ENCODE data around the gene PRSS36.
"Not testable (repeated sequence)": the region's sequence is repeated elsewhere in the genome, so short reads cannot be mapped to it uniquely, and the experiment has no call there.

The PRSS36 gene

DNA sequence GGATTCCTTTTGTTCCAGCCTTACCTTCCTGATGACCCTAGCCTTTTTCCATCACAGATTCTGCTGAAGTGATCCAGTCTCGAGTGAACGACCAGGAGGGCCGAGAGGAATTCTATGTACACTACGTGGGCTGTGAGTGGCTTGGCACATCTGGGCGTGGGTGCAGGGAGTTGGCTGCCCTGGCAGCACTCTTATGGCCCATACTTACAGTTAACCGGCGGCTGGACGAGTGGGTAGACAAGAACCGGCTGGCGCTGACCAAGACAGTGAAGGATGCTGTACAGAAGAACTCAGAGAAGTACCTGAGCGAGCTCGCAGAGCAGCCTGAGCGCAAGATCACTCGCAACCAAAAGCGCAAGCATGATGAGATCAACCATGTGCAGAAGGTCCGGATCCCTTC lies 29.7 kb downstream of the PRSS36 start:
- DNase-seq (ENCODE audit: low read depth): no peak

DNA sequence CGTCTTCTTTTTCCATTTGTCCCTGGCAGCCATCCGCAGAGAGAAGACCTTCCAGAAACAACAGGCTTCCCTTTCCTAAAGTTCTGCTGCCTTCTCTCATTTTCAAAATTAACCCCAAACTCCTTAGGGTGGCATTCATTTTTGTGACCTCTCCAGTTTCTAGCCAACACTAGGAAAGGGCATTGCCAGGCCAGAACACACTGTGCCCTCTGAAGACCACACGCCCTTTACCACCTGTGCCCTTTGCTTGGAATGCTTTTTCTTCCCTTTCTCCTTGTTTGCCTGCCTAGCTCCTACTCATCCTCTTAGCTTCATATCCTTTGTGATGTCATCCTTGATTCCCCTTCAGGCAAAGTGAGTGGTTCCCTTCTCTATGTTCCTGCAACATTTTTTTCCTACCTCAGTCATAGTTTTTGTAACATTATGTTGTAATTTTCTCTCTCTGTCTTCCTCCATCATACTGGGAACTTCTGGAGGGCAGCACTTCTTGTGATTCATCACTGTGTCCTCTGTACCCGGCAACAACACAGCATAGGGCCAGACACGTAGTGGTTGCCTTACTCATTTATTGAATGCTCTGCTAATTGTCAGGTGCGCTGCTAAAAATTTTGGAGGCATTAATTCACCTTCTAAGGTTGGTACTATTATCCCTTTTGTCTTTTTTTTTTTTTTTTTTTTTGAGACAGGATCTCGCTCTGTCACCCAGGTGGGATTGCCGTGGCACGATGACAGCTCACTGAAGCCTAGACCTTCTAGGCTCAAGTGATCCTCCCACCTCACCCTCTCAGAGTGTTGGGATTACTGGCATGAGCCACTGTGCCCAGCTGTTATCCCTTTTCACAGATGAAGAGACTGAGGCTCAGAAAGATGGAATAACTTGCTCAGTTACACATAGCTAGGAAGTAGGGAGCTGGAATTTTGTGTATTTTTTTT lies 31.4 kb downstream of the PRSS36 start:
- DNase-seq (ENCODE audit: low read depth): peak; percentile 94

DNA sequence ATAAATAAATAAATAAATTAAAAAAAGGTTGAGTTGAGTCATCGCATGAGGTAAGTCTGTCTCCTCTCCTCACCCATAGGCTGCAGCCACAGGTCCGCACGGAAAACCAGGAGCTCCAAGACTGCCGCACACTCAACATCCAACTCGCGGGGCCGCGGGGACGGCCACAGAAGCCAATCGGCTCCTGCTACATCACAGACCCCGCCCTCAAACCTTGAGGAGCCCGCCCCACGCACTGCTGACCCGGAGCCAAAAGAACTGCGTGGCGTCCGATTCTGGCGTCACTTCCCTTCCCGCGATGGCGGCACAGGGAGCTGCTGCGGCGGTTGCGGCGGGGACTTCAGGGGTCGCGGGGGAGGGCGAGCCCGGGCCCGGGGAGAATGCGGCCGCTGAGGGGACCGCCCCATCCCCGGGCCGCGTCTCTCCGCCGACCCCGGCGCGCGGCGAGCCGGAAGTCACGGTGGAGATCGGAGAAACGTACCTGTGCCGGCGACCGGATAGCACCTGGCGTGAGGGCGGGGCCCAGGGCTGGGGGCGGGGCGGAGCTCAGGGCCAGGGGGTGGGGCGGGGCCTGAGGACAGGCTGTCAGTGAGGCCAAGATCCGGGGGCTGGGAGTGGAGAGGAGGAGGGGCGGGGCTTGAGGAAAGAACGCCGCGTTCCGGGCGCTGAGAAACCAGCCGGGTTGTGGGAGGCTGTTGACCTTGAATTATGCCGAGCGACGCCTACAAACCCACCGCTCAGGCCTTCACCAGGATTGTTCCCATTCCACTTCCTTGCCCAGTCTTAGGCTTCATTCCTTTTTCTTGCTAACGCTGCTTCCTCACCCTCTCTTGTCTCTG lies 32.3 kb downstream of the PRSS36 start, which contains the start of gene KAT8:
KAT8 (plus strand) TSS at position 281 of the 839 bp plus-strand sequence; CDS start at position 299, 18 bp downstream.
- DNase-seq (ENCODE audit: low read depth): peak; percentile 99

DNA sequence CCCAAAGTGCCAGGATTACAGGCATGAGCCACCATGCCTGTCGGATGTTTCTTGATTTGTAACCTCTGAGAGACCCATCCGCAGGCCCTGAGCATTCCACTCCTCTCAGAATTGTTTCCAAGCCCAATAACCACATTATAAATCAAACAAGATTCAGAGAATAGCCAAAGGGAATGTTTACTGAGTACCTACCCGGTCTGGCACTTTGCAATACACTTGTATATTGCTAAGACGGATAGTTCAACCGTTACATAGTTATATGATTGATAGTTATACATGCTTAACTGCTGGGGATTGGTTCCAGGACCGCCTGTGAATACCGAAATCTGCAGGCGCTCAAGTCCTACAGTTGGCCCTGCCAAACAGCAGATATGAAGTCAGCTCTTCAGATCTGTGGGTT lies 35.4 kb downstream of the PRSS36 start:
- no peak for DNase-seq (ENCODE audit: low read depth)

DNA sequence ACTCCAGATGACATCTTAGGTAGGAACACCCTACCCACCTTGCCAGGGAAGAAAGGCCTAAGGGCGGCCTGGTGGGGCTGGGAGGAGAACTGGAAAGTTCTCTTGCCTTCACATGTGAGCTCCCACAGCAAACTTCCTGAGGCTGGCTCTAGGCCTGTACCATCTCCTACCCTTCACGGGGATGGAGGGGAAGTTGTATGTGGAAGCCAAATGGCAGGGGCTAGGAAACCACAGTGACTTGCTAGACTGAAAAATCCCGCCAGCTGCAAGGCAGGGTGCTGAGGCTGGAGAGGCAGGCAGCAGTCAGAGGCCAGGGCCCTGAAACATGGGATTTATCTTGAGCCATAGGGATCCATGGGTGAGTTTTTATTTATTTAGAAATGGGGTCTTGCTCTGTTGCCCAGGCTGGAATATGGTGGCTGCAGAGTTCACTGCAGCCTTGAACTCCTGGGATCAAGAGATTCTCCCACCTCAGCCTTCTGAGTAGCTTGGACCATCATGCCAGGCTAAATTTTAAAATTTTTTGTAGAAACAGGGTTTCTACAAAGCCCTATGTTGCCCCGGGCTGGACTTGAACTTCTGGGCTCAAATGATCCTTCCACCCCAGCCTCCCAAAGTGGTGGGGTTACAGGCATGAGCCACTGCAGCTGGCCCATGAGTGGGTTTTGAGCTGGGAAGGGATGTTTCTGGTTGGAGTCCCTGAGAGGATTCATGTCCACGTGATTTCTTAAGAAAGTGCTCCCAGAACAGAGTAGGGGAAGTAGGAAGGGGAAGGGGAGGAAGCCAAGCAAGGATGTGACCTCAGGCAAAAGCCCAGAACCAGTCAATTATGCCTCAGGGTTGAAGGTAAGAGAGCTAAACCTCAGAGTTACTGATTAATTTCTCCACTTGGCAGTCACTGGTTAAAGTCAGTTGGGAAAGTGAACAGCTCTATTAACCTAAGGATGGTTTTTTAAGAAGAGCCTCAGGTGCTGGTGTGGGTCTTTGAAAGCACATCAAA lies 36.4 kb downstream of the PRSS36 start:
- peak; percentile 29 for DNase-seq (ENCODE audit: low read depth)

DNA sequence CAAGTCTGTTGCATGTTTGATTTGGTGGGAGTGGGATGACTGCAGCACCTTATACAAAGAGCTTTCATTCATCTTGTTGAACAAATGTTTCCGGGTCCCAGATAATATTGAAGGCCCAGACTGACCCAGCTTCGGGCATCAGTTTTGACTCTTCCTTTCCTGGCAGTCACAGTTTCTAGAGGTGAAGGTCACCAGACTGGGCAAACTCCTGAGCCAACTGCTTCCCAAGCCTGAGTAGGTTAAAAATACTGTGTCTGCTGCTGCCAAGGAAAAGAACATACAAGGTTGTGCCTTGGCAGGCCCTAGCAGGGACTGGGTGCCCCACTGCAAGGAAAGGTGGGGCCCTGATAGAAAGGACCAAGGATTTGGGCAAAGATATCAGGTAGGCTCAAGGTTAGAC lies 37.2 kb downstream of the PRSS36 start:
- no peak for DNase-seq (ENCODE audit: low read depth)

DNA sequence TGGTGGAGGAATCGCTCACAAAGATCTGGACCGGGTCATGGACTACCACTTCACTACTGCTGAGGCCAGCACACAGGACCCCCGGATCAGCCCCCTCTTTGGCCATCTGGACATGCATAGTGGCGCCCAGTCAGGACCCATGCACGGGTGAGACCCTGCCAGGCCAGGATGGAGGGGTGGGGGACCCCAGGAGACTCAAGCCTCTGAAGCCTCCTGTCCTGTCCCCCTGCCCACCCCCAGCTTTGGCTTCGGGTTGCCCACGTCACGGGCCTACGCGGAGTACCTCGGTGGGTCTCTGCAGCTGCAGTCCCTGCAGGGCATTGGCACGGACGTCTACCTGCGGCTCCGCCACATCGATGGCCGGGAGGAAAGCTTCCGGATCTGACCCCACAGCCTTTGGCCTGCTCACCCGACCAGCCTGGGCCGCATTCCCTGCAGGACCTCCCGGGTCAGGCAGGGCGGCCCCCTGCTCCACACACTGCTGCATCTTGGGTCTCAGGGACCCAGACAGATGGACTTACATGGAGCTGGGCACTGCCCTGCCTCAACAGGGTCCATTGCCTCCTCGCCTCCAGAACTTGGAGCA lies 37.9 kb downstream of the PRSS36 start:
- no peak for DNase-seq (ENCODE audit: low read depth)

DNA sequence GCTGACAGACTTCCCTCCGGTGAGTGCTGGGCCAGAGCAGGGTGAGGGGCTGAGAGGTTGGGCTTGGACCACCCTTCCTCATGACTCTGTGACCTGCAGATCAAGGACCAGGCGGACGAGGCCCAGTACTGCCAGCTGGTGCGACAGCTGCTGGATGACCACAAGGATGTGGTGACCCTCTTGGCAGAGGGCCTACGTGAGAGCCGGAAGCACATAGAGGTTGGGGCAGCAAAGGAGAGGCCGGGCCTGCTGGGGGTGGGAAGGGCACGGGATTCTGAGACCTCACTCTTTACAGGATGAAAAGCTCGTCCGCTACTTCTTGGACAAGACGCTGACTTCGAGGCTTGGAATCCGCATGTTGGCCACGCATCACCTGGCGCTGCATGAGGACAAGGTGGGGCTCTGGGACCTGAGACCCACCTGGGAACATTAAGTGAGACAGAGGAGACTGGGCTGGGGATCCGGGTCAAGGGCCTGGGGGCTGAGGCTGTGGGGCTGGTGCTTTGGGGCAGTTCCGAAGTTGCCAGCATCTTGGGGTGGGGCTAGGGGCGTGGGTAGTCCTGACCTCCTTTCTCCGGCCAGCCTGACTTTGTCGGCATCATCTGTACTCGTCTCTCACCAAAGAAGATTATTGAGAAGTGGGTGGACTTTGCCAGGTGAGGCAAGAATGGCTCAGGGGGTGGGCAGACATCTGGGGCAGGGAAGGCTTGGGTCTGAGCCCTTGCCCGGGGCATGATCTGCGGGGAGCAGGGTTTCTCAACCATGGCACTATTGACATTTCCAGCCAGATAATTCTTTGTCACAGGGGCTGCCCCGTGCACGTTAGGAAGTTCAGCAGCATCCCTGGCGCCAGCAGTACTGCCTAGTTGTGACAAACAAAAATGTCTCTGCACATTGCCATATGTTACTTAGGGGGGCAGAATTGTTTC lies 39.5 kb downstream of the PRSS36 start:
- DNase-seq (ENCODE audit: low read depth): no peak

DNA sequence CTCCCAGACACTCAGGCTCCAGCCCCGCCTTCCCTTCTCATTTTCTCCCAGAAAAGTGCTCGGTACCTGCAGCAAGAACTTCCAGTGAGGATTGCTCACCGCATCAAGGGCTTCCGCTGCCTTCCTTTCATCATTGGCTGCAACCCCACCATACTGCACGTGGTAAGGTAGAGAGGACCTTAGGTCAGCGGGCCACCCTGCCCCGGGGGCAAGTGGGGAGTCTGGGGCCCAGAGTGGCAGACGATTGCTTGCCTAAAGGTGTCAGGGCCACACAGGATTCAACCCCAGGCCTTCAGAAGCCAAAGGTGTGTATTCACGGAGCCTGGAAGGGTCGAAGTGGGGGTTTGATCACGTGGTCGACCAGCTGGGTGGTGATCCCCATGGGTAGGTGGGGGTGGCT lies 40.2 kb downstream of the PRSS36 start:
- DNase-seq (ENCODE audit: low read depth): no peak

DNA sequence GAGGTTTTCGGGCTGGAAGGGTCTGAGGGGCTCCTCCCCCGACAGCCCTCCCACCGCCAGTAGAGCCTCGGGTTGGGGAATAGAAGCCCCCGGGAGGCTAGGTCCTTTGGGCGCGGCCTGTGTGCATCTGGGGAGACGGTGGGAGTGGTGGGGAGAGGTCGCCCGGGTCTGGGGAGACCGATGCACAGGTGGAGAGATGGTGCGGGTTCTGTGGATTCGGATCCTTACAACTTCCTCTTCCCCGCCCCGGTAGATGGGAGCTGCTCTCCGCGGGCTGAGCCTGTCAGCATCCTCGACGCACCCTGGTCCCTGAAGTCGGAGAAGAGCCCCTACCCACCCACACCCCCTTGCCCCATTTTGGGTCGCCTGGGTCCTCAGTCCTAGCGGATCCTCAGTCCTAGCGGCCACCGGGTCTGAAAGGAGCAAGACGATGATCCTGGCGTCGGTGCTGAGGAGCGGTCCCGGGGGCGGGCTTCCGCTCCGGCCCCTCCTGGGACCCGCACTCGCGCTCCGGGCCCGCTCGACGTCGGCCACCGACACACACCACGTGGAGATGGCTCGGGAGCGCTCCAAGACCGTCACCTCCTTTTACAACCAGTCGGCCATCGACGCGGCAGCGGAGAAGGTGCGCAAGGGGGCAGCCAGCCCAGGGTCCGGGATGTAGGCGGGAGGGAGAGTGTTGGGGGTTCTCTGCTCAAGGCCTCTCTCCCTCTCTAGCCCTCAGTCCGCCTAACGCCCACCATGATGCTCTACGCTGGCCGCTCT lies 40.9 kb downstream of the PRSS36 start:
- DNase-seq (ENCODE audit: low read depth): no peak

DNA sequence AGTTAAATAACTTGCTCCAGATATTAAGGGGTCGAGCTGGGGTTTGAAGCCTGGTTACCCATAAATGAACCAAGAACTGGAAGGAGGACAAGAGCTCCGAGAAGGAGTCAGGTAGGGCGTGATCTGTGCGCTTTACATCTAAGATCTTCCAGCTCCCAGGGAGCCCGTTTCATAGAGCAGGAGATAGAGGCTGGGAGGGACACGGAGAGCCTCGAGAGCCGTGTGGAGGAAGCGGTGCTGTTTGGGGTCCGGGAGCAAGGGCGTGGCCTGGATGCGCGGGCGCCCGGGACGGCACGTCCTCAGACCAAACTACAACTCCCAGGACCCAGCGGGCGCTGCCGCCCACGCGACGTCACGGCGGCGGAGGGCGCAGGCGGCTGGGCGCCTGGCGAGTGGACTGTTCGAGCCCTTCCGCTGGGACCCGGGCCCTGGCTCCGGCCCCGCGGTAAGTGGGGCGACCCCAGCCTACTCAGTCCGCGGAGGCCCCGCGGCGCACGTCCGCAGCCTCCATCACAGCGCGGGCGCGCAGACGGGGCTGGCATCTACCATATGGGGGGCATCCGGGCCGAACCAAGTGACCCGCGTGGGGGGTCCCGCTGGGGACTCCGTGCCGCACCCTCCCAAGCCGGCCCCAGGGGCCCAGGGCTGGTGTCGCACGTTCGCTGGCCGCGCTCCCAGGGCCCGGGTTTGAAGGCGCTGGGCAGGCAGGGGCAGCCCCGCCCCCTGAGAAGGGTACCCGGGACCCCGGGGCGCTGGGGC lies 41.7 kb downstream of the PRSS36 start, which contains the start of gene BCKDK:
BCKDK (plus strand) TSS at position 352 of the 759 bp plus-strand sequence. CDS start 838 bp downstream, outside the sequence.
- peak; percentile 80 for DNase-seq (ENCODE audit: low read depth)

DNA sequence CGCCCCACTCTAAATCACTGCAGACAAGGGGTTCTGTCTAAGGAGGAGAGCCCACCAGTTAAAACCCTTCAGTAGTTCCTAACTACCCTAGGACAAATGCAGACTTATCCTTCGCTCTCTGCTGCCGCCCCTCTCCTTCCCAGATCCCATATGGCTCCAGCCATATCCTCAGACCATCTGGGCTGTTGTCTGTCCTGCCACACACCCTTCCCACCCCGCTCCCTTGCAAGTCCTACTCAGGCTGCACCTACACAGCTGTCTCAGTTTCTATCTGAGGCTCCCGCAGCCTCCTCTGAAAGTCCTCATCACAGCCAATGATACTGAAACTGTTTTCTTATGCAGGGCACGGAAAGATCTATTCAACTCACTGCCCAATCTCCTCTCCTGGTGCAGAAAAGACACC lies 42.4 kb downstream of the PRSS36 start:
- DNase-seq (ENCODE audit: low read depth): no peak

DNA sequence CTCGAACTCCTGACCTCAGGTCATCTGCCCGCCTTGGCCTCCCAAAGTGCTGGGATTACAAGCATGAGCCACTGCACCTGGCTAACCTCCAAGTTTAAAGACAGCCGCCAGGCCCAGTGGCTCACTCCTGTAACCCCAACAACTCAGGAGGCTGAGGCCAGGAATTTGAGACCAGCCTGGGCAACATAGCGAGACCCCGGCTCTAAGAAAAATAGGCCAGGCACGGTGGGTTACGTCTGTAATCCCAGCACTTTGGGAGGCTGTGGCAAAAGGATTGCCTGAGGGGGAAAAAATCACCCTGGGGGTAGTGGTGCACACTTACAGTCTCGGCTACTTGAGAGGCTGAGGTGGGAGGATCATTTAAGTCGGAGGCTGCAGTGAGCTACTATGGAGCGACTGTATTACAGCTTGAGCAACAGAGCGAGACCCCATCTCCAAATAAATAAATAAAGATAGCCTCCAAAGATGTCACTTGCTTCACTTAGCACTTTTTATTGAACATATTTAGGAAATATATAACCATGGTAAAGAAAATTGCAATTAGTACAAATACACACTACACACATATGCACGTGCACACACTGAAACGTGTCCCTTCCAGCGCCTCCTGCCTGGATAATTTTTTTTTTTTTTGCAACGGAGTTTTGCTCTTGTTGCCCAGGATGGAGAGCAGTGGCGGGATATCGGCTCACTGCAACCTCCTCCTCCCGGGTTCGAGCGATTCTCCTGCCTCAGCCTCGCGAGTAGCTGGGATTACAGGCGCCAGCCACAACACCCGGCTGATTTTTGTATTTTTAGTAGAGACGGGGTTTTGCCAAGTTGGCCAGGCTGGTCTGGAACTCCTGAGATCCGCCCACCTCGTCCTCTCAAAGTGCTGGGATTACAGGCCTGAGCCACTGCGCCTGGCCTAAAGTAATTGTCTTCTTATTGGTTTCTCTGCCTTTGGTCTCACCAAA lies 43.1 kb downstream of the PRSS36 start:
- DNase-seq (ENCODE audit: low read depth): no peak

DNA sequence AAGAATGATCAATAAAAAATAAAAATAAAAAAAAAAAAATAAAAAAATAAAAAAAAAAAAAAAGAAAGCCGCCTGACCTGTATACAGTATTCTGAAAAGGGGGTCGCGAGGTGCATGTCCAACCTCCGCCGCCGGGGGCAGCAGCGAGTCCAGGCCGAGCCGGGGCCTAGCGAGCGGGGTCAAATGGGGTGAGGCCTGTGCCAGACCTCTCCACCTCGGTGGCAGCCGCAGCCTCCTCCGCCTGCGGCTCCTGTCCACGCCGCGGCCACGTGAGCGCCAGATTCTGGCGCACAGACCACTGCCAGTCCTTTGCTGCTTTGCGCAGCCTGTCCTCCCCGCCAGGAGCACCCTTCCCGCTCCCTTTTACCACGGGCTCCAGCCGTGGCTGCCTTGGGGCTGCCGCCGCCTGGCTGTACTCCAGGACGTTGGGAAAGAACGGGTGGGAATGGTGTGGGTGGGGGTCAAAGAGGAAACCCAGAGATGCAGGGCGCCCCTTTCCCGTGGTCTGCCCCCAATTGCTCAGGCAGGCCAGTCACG lies 44.1 kb downstream of the PRSS36 start:
- peak; percentile 73 for DNase-seq (ENCODE audit: low read depth)

DNA sequence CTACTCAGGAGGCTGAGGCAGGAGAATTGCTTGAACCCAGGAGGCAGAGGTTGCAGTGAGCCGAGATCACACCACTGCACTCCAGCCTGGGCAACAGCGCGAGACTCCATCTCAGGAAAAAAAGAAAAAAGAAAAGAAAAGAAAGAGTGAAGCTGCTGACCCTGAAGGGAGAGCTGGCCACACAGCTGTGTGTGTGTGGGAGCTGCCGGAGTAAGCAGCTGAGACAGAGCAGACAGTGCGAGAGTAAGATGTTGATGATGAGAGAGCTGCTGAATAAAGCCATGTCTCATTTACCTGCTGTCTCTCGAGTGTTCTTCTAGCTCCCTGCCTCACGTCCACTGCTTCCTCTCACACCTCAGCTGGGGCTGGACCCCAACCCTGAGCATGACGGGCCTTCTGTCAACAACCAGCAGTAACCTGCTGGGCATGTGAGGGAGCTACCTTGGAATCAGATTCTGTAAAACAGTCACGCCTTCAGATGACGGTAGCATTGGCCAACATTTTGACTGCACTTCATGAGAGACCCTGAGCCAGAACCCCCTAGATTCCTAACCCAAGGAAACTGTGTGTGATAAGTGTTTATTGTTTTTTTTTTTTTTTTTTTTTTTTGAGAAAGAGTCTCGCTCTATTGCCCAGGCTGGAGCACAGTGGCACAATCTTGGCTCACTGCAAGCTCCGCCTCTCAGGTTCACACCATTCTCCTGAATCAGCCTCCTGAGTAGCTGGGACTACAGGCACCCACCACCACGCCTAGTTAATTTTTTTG lies 48.8 kb downstream of the PRSS36 start:
- not testable (repeated sequence) for DNase-seq (ENCODE audit: low read depth)
